AG04450 (cell line): ENCODE results near the gene MYO1D. TPM values are rescaled to one million over a fixed set of nuclear protein-coding genes. Genes with fewer than 3 reads are reported as not detected.

Experiments
- CTCF ChIA-PET: fragments of 300-600, 350-600 bp; formaldehyde crosslinking; extraction: SDS; loops from one replicate; lab custom pipeline; 2022; ENCODE audit warnings: antibody characterized with exemption, inconsistent platforms; lab: Charles Lee
- POLR2A ChIA-PET: fragments of 350-600 bp; formaldehyde crosslinking; extraction: SDS; loops from one replicate; lab custom pipeline; 2021; ENCODE audit warnings: antibody characterized with exemption, inconsistent platforms; lab: Yijun Ruan, JAX
- DNase-seq: peaks from one replicate; pipeline ENCODE4 v3.0.0-alpha.2; 2011; ENCODE audit warnings: low read depth, low spot score
- H3K27ac ChIP-seq: one replicate; pipeline ENCODE4 v1.5.1; 2012; ENCODE audit warnings: low read depth, low read length, control low read depth
- H3K27me3 ChIP-seq: one replicate; pipeline ENCODE4 v1.6.0; 2012; ENCODE audit warnings: low read length; ENCODE audit not compliant: control insufficient read depth, insufficient read depth
- H3K4me3 ChIP-seq: 2 replicates; pipeline ENCODE4 v1.5.1; 2011; ENCODE audit warnings: mild to moderate bottlenecking, low read depth, low read length, control low read depth
- H3K9me3 ChIP-seq: 2 replicates; pipeline ENCODE4 v1.5.1; 2012; ENCODE audit warnings: low read length; ENCODE audit not compliant: control insufficient read depth, insufficient read depth
- CTCF ChIP-seq: IDR thresholded peaks from 2 replicates; pipeline ENCODE4 v1.5.1; 2011; ENCODE audit warnings: low read depth, low read length, control low read depth, inconsistent platforms
- polyA plus RNA-seq: library from polyadenylated mRNA; depleted of rRNA; stranded (reverse); fragments of >200 nt; gene quantifications from 2 replicates; pipeline ENCODE4 v1.2.3, GENCODE V29; 2011

The MYO1D gene
- polyA plus RNA-seq, 1 experiment = 1.1 TPM

DNA sequence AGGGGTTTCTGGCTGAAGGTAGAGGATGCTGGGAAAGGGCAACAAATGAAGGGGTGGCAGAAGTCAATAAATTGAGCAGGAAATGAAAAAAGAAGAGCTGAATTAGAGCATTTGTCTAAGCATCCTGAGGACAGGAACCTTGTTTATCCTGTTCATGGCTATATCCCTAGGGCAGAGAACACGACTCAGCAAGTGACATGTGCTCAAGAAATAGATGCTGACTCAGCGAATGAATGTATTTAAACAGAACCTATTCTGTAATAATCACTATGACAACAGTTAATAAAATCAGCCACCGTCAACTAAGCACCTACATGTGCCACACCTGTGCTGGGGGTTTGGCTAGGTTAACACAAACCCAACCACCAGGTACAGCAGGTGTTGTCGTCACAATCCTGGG is 309.8 kb downstream of the MYO1D start:
- Histone ChIP-seq H3K9me3 (no peaks in the 10 kb centered on the region; the same call in 1 of the 2 replicates), H3K27me3 (no peaks in the 10 kb centered on the region), H3K4me3 (no peak overlapping the region), H3K27ac (no peak overlapping the region)
- DNase-seq = no peak
- ChIA-PET CTCF (no interaction called here), POLR2A (no interaction called here)
- no peak for TF ChIP-seq CTCF

GRCh38 chr17:32566303-32566702 is 310.6 kb downstream of the MYO1D start:
- ChIA-PET CTCF (no interaction called here), POLR2A (no interaction called here)
- Histone ChIP-seq H3K9me3 (no peaks in the 10 kb centered on the region; the same call in 1 of the 2 replicates), H3K27me3 (no peaks in the 10 kb centered on the region), H3K4me3 (no peak overlapping the region), H3K27ac (no peak overlapping the region)
- no peak for TF ChIP-seq CTCF
- no peak for DNase-seq

GRCh38 chr17:32565401-32565800 is 311.5 kb downstream of the MYO1D start:
- CTCF ChIA-PET = no interaction called here
- H3K27me3 ChIP-seq = no peaks in the 10 kb centered on the region
- POLR2A ChIA-PET = interaction anchor here (0.7 kb wide), 1 partner anchor 89 kb away, joined by 3 read pairs; no protein-coding TSS in a partner anchor
- DNase-seq = no peak
- H3K27ac ChIP-seq = no peak overlapping the region
- TF ChIP-seq CTCF = no peak
- no peaks in the 10 kb centered on the region; the same call in 1 of the 2 replicates for H3K9me3 ChIP-seq
- no peak overlapping the region for H3K4me3 ChIP-seq

DNA sequence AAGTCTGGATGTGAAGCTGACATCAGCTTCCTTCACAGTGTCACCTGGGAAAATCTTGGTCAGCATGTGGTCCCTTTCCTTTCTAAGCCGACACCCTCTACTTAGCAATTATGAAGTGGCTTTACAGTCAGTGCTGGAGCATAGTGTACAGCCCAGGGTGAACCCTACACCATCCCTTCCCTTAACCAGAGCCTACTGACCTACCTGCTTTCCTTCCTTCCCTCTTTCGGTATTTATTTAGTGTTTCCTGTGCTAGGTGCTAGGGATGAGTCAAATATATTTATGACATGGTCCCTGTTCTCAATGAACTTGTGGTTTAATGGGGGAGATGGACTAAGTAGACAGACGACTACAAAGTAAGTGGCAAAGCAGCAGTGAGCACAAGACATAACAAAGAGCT is 312.6 kb downstream of the MYO1D start:
- CTCF ChIA-PET = no interaction called here
- Histone ChIP-seq H3K27me3 (no peaks in the 10 kb centered on the region), H3K27ac (no peak overlapping the region), H3K9me3 (no peaks in the 10 kb centered on the region; the same call in 1 of the 2 replicates), H3K4me3 (no peak overlapping the region)
- POLR2A ChIA-PET = no interaction called here
- TF ChIP-seq CTCF = no peak
- no peak for DNase-seq

DNA sequence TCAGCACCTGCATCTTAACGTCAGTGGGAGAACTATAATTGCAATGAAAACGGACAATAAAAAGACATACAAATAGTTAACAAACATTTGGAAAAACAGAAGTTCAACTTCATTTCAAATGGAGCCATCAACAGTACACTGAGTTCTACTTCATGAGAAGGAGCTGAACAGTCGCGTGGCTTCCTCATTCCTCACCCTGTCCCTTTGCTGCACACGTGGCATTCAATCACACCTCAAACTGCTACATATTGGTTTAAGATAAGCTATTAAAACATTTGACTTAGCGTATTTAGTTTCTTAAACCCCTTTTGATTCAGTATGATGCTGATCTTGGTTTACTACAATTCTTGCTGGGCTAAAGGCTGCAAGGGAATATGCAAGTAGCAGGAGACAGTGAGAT is 313.3 kb downstream of the MYO1D start:
- no peak for TF ChIP-seq CTCF
- CTCF ChIA-PET = no interaction called here
- POLR2A ChIA-PET = no interaction called here

More for the DNA sequence above, 313.3 kb downstream of the MYO1D start:
- Histone ChIP-seq H3K9me3 (no peaks in the 10 kb centered on the region; the same call in 1 of the 2 replicates), H3K4me3 (no peak overlapping the region), H3K27ac (no peak overlapping the region), H3K27me3 (peaks cover 3% of the 10 kb centered on the region)
- DNase-seq = no peak
